ENCODE data around the gene DDX50. TPM values are rescaled to one million over a fixed set of nuclear protein-coding genes. Genes with fewer than 3 reads are reported as not detected.
A peak's percentile ranks its signal among the peaks of the same experiment; 100 is the strongest.

DDX50 gene
- total and polyA plus RNA-seq, 4 donors = 14.5 to 32.7 (median 26.1) TPM

GRCh38 chr10:68955832-68956532 lies 54.9 kb downstream of the DDX50 start, which contains the start of gene DDX21:
TSS of gene DDX21 (plus strand) at chr10:68956170. CDS start at chr10:68956226, 56 bp downstream.
- Histone ChIP-seq H3K27ac (ENCODE audit: low read depth in 1 of 2, low read length in 1 of 2) (peak within 1 kb of the TSS; percentile 80 to 95), H3K4me3 (peak within 1 kb of the TSS; percentile 71), H3K9me3 (ENCODE audit: control insufficient read depth in 4 of 4, insufficient read depth in 3 of 4, low read length in 3 of 4) (no peaks in the 10 kb centered on the region), H3K36me3 (ENCODE audit: control insufficient read depth in 4 of 4, insufficient read depth in 4 of 4, low read length in 4 of 4) (peaks cover 0 to 11% (median 5%) of the 10 kb centered on the region in 4 donors), H3K4me1 (ENCODE audit: control insufficient read depth in 5 of 5, insufficient read depth in 5 of 5, low read length in 5 of 5) (peaks cover 0 to 11% (median 7%) of the 10 kb centered on the region in 5 donors), H3K27me3 (ENCODE audit: control insufficient read depth in 3 of 3, insufficient read depth in 3 of 3, low read length in 2 of 3) (no peaks in the 10 kb centered on the region), H3K9ac (ENCODE audit: insufficient read depth in 1 of 2, low read length in 2 of 2) (peak within 1 kb of the TSS; percentile 69 to 81)
- TF ChIP-seq CTCF (IDR thresholded peaks at IDR 0.05; ENCODE audit: control extremely low read depth, extremely low read depth) = peak; percentile 37
- DNase-seq (peak; percentile 92 to 95 (median 95)), ATAC-seq (ENCODE audit: insufficient read depth, low FRiP score) (peak; percentile 92)
- 0% methylated on average over 52 to 53 of the region's 53 CpGs for WGBS, 2 donors

- H3K27ac ChIP-seq (ENCODE audit: low read depth in 1 of 2, low read length in 1 of 2) = peak overlapping the region; percentile 13 to 73
- ATAC-seq (ENCODE audit: insufficient read depth, low FRiP score) (no peak), DNase-seq (no peak)
- H3K27me3 ChIP-seq (ENCODE audit: control insufficient read depth in 3 of 3, insufficient read depth in 3 of 3, low read length in 2 of 3) = no peaks in the 10 kb centered on the region
- WGBS, 2 donors = 47 to 51% methylated on average over 7 of the region's 7 CpGs
- peaks cover 2 to 13% (median 8%) of the 10 kb centered on the region in 4 donors for H3K36me3 ChIP-seq (ENCODE audit: control insufficient read depth in 4 of 4, insufficient read depth in 4 of 4, low read length in 4 of 4)
- peak overlapping the region; percentile 14 to 49 for H3K9ac ChIP-seq (ENCODE audit: insufficient read depth in 1 of 2, low read length in 2 of 2)
- H3K4me3 ChIP-seq = peak overlapping the region; percentile 71
- peaks cover 0 to 11% (median 7%) of the 10 kb centered on the region in 5 donors for H3K4me1 ChIP-seq (ENCODE audit: control insufficient read depth in 5 of 5, insufficient read depth in 5 of 5, low read length in 5 of 5)
- H3K9me3 ChIP-seq (ENCODE audit: control insufficient read depth in 4 of 4, insufficient read depth in 3 of 4, low read length in 3 of 4) = no peaks in the 10 kb centered on the region
- no peak for TF ChIP-seq CTCF (IDR thresholded peaks at IDR 0.05; ENCODE audit: control extremely low read depth, extremely low read depth)
Observed at GRCh38 chr10:68957284-68957615, 56.1 kb downstream of the DDX50 start.

DNA sequence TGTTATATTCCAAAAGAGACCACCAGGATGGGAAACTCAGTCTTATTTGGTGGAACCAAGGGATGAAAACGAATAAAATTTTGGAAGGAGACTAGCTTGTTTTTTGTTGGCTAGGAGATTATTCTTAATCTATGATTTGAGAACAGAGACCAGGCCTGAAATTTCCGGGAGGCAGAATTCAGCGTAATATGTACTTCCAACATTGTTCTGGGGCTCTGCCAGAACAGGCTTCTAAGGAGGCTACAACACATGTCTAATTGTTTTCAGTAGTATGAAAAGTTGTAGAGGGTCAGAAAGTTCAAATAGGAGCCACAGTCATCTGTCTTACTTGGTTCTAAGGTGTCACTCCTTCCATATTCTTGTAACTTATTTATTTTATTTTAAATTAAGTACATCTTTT lies 56.5 kb downstream of the DDX50 start:
- no peak for TF ChIP-seq CTCF (IDR thresholded peaks at IDR 0.05; ENCODE audit: control extremely low read depth, extremely low read depth)
- Histone ChIP-seq H3K27me3 (ENCODE audit: control insufficient read depth in 3 of 3, insufficient read depth in 3 of 3, low read length in 2 of 3) (no peaks in the 10 kb centered on the region), H3K4me3 (no peak overlapping the region), H3K27ac (ENCODE audit: low read depth in 1 of 2, low read length in 1 of 2) (peak overlapping the region in 1 of 2 donors; percentile 73), H3K9ac (ENCODE audit: insufficient read depth in 1 of 2, low read length in 2 of 2) (peak overlapping the region in 1 of 2 donors; percentile 49), H3K4me1 (ENCODE audit: control insufficient read depth in 5 of 5, insufficient read depth in 5 of 5, low read length in 5 of 5) (peaks cover 0 to 11% (median 7%) of the 10 kb centered on the region in 5 donors), H3K9me3 (ENCODE audit: control insufficient read depth in 4 of 4, insufficient read depth in 3 of 4, low read length in 3 of 4) (no peaks in the 10 kb centered on the region), H3K36me3 (ENCODE audit: control insufficient read depth in 4 of 4, insufficient read depth in 4 of 4, low read length in 4 of 4) (peaks cover 3 to 17% (median 12%) of the 10 kb centered on the region in 4 donors)
- DNase-seq = peak in 1 of 3 donors; percentile 3
- 67 to 87% methylated on average over 3 of the region's 3 CpGs for WGBS, 2 donors
- no peak for ATAC-seq (ENCODE audit: insufficient read depth, low FRiP score)
